Activated CD8-positive, alpha-beta memory T cell treated with anti-CD3 and anti-CD28 coated beads for 36 hours (primary cell): ENCODE measurements around the gene STX4. TPM values are rescaled to one million over a fixed set of nuclear protein-coding genes. Genes with fewer than 3 reads are reported as not detected.

Experiments used
- CTCF ChIA-PET: fragments of 350-600 bp; sonication (Branson Sonifier 250); formaldehyde crosslinking; loops from one replicate; lab custom pipeline; 2021; ENCODE audit warnings: antibody characterized with exemption; lab: Charles Lee
- POLR2A ChIA-PET: fragments of 350-600 bp; sonication (Branson Sonifier 250); formaldehyde crosslinking; loops from one replicate; lab custom pipeline; 2021; ENCODE audit warnings: antibody characterized with exemption; lab: Charles Lee
- total RNA-seq, 2 experiments: library from RNA; stranded (reverse); gene quantifications; one replicate each; pipeline ENCODE4 v1.2.3, GENCODE V29; 2021

STX4 gene
- 10 to 100 TPM; 40.0 to 41.2 TPM for total RNA-seq

- ChIA-PET CTCF (interaction anchor here (1.0 kb wide), 1 partner anchor 48 kb away, joined by 3 read pairs; the partner anchor contains the start of gene HSD3B7), POLR2A (interaction anchor here (0.5 to 1.5 kb wide), 4 partner anchors 84 to 427 kb away, joined by 3 to 4 read pairs (median 3); partner anchors contain the start of genes ARMC5 and KAT8)
Observed at GRCh38 chr16:31032736-31033708, at the start of gene STX4. Gene STX4, plus strand, starts transcription at chr16:31033558. Its CDS starts 248 bp downstream, at chr16:31033806.

- CTCF ChIA-PET, result interaction anchor here (0.6 to 2.7 kb wide), 23 partner anchors 8 to 461 kb away, joined by 3 to 12 read pairs (median 4); partner anchors contain the start of genes KAT8, PRSS53, ZNF646 and ZNF668
- POLR2A ChIA-PET, result interaction anchor here (1.5 to 1.6 kb wide), 2 partner anchors 90 to 110 kb away, joined by 3 read pairs; partner anchors contain the start of genes VKORC1, ZNF646 and ZNF668
Observed at GRCh38 chr16:30983898-30984610, 49.3 kb upstream of the STX4 start.

- CTCF ChIA-PET, result interaction anchor here (0.6 to 2.7 kb wide), 22 partner anchors 9 to 460 kb away, joined by 3 to 12 read pairs (median 4); partner anchors contain the start of genes KAT8, PRSS53, STX4 and ZNF646
Observed at GRCh38 chr16:30984669-30985400, 48.5 kb upstream of the STX4 start, which contains the start of gene HSD3B7. Gene HSD3B7, plus strand, starts transcription at chr16:30985207. Its CDS starts 452 bp downstream, at chr16:30985659.

GRCh38 chr16:30985401-30986128 is 47.8 kb upstream of the STX4 start:
- ChIA-PET POLR2A (interaction anchor here (1.5 to 1.6 kb wide), 2 partner anchors 89 to 109 kb away, joined by 3 read pairs; partner anchors contain the start of genes VKORC1, ZNF646 and ZNF668), CTCF (interaction anchor here (0.6 to 2.7 kb wide), 22 partner anchors 8 to 460 kb away, joined by 3 to 12 read pairs (median 4); partner anchors contain the start of genes KAT8, PRSS53, ZNF646 and ZNF668)

More at GRCh38 chr16:30984669-30985400, 48.5 kb upstream of the STX4 start, which contains the start of gene HSD3B7:
- POLR2A ChIA-PET, result interaction anchor here (1.5 to 1.6 kb wide), 2 partner anchors 90 to 109 kb away, joined by 3 read pairs; partner anchors contain the start of genes VKORC1, ZNF646 and ZNF668

GRCh38 chr16:30986129-30986991 is 47.0 kb upstream of the STX4 start:
- CTCF ChIA-PET, result interaction anchor here (0.9 to 2.7 kb wide), 11 partner anchors 11 to 457 kb away, joined by 3 to 12 read pairs (median 5); partner anchors contain the start of genes KAT8 and ZNF843
- POLR2A ChIA-PET, result interaction anchor here (1.6 kb wide), 1 partner anchor 88 kb away, joined by 3 read pairs; the partner anchor contains the start of genes ZNF646 and ZNF668

GRCh38 chr16:30987581-30988190 is 45.7 kb upstream of the STX4 start:
- ChIA-PET POLR2A (no interaction called here), CTCF (interaction anchor here (1.1 kb wide), 1 partner anchor 154 kb away, joined by 3 read pairs; no protein-coding TSS in a partner anchor)

GRCh38 chr16:30989469-30990047 is 43.8 kb upstream of the STX4 start:
- ChIA-PET POLR2A (no interaction called here), CTCF (no interaction called here)

- ChIA-PET CTCF (no interaction called here), POLR2A (no interaction called here)
Observed at GRCh38 chr16:30990105-30990504, 43.3 kb upstream of the STX4 start.

GRCh38 chr16:30991052-30991451 is 42.3 kb upstream of the STX4 start:
- CTCF ChIA-PET, result no interaction called here
- POLR2A ChIA-PET, result no interaction called here

- POLR2A ChIA-PET, result no interaction called here
- CTCF ChIA-PET, result no interaction called here
Observed at GRCh38 chr16:30992276-30992780, 41.0 kb upstream of the STX4 start.

- ChIA-PET POLR2A (no interaction called here), CTCF (interaction anchor here (1.3 kb wide), 1 partner anchor 8 kb away, joined by 8 read pairs; the partner anchor contains the start of gene HSD3B7)
Observed at GRCh38 chr16:30992931-30993816, 40.2 kb upstream of the STX4 start.

- POLR2A ChIA-PET, result no interaction called here
- CTCF ChIA-PET, result interaction anchor here (1.2 kb wide), 1 partner anchor 50 kb away, joined by 3 read pairs; no protein-coding TSS in a partner anchor
Observed at GRCh38 chr16:30995927-30996323, 37.4 kb upstream of the STX4 start.

- ChIA-PET POLR2A (interaction anchor here (0.9 to 1.3 kb wide), 2 partner anchors 47 to 78 kb away, joined by 3 to 7 read pairs; partner anchors contain the start of genes ZNF646 and ZNF668), CTCF (interaction anchor here (1.2 kb wide), 1 partner anchor 49 kb away, joined by 3 read pairs; no protein-coding TSS in a partner anchor)
Observed at GRCh38 chr16:30996324-30996984, 36.9 kb upstream of the STX4 start.
